ENCODE data around the gene UNC79. TPM values are rescaled to one million over a fixed set of nuclear protein-coding genes. Genes with fewer than 3 reads are reported as not detected.

Gene UNC79
- total and polyA plus RNA-seq, 3 experiments from 2014 or later = 0.07 TPM; not detected in 2

DNA sequence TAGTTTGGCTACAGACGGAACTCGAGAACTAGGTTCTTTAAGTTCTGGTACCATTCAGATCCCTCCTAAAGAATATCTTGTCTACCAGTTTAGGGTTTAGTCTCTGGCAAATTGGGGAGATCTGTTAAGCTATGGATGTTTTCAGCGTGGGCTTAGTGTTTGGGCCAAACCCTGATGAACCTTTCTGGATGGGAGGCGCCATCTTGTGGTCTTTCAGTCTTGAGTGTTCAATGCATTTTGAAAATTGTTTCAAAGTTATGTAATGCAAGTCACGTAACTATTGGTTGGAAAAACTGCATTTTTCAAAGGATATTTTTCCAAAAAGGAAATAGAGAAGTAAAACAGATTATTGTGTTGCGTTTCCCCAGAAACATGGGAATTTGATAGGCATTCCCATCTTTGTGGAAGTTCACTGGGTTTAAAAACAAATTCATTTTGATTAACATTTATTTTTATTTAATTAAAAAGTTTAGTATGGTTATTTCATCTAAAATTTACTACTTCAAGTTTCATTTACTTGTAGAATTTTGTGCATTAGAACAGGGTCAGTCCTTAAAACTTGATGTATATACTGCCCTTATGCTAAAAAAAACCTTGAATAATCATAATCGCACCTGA, 188.5 kb downstream of the UNC79 start:
- Histone ChIP-seq H3K9me3 (ENCODE audit: low read length) (no peaks in the 10 kb centered on the region), H3K4me3 (ENCODE audit: low read length) (no peak overlapping the region), H3K4me1 (ENCODE audit: insufficient read depth, low read length) (no peaks in the 10 kb centered on the region), H3K27me3 (ENCODE audit: insufficient read depth, low read length, poor library complexity, severe bottlenecking) (no peaks in the 10 kb centered on the region), H3K36me3 (ENCODE audit: insufficient read depth, low read length) (no peaks in the 10 kb centered on the region), H3K27ac (ENCODE audit: low read depth, low read length) (no peak overlapping the region)
- no peak overlapping the region for H3K27ac Mint-ChIP-seq
- ChIA-PET POLR2A (no interaction called here), CTCF (no interaction called here)
- DNase-seq = no peak
- peaks cover 2 to 24% of the 10 kb centered on the region in 2 donors for H3K27me3 Mint-ChIP-seq
- H3K36me3 Mint-ChIP-seq = no peaks in the 10 kb centered on the region
- no peak overlapping the region for H3K4me3 Mint-ChIP-seq
- H3K4me1 Mint-ChIP-seq = no peaks in the 10 kb centered on the region
- H3K9me3 Mint-ChIP-seq = no peaks in the 10 kb centered on the region

DNA sequence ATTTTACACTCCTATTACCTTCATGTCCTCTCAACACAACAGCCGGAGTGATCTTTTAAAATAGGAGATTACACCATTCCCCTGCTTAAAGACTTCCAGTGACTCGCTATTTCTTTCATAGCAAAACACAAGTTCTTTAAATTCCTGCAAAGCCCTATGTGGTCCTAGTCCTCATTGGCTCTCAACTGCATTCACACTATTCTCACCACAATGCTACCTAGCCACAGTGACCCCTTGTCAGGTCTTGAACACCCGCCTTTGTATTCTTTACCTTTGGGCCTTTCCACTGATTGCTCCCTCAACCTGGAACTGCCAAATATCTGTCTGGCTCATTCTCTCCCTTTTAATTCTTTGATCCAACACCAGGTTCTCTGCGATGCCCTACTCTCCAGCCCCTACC, 197.3 kb downstream of the UNC79 start:
- ChIA-PET CTCF (no interaction called here), POLR2A (no interaction called here)
- H3K27ac ChIP-seq (ENCODE audit: low read depth, low read length) = no peak overlapping the region
- Mint-ChIP-seq H3K9me3 (no peaks in the 10 kb centered on the region), H3K27ac (no peak overlapping the region), H3K4me3 (no peak overlapping the region), H3K4me1 (no peaks in the 10 kb centered on the region), H3K27me3 (peaks cover 13 to 31% of the 10 kb centered on the region in 2 donors), H3K36me3 (no peaks in the 10 kb centered on the region)
- no peak for DNase-seq
- no peak overlapping the region for H3K4me3 ChIP-seq (ENCODE audit: low read length)
- H3K4me1 ChIP-seq (ENCODE audit: insufficient read depth, low read length) = no peaks in the 10 kb centered on the region
- no peaks in the 10 kb centered on the region for H3K9me3 ChIP-seq (ENCODE audit: low read length)
- no peaks in the 10 kb centered on the region for H3K27me3 ChIP-seq (ENCODE audit: insufficient read depth, low read length, poor library complexity, severe bottlenecking)
- H3K36me3 ChIP-seq (ENCODE audit: insufficient read depth, low read length) = no peaks in the 10 kb centered on the region

DNA sequence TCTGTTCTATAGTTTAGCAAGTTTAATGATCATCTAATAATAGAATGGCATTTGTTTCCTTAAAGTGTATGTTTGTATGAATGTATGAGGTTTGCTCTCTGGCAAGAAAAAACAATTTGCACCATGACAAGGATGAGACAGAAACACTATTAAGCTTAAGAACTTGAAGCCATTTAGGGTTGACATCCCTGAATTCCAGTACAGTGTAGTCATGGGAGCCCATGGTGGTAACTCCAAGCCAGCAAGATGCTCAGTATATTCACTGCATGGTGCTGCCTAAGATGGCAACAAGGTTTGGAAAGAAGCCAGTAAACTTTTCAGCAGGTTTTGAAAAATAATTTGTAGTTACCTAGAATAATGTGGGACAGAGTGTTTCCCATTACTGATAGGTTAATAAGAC, 198.9 kb downstream of the UNC79 start:
- H3K27me3 Mint-ChIP-seq = peaks cover 12 to 28% of the 10 kb centered on the region in 2 donors
- Histone ChIP-seq H3K4me3 (ENCODE audit: low read length) (no peak overlapping the region), H3K36me3 (ENCODE audit: insufficient read depth, low read length) (no peaks in the 10 kb centered on the region), H3K27ac (ENCODE audit: low read depth, low read length) (no peak overlapping the region), H3K27me3 (ENCODE audit: insufficient read depth, low read length, poor library complexity, severe bottlenecking) (no peaks in the 10 kb centered on the region), H3K9me3 (ENCODE audit: low read length) (no peaks in the 10 kb centered on the region), H3K4me1 (ENCODE audit: insufficient read depth, low read length) (no peaks in the 10 kb centered on the region)
- H3K36me3 Mint-ChIP-seq = no peaks in the 10 kb centered on the region
- no peak overlapping the region for H3K4me3 Mint-ChIP-seq
- H3K27ac Mint-ChIP-seq = no peak overlapping the region
- DNase-seq = no peak
- CTCF ChIA-PET = no interaction called here
- H3K4me1 Mint-ChIP-seq = no peaks in the 10 kb centered on the region
- H3K9me3 Mint-ChIP-seq = no peaks in the 10 kb centered on the region
- POLR2A ChIA-PET = no interaction called here

GRCh38 chr14:93638790-93639189, 208.1 kb downstream of the UNC79 start:
- H3K4me1 ChIP-seq (ENCODE audit: insufficient read depth, low read length) = no peaks in the 10 kb centered on the region
- DNase-seq = no peak
- no peak overlapping the region for H3K27ac Mint-ChIP-seq
- no peaks in the 10 kb centered on the region for H3K36me3 Mint-ChIP-seq
- no peak overlapping the region for H3K4me3 Mint-ChIP-seq
- H3K27me3 ChIP-seq (ENCODE audit: insufficient read depth, low read length, poor library complexity, severe bottlenecking) = peaks cover 4% of the 10 kb centered on the region
- ChIA-PET POLR2A (no interaction called here), CTCF (no interaction called here)
- H3K4me1 Mint-ChIP-seq = no peaks in the 10 kb centered on the region
- peaks cover 9 to 49% of the 10 kb centered on the region in 2 donors for H3K27me3 Mint-ChIP-seq
- H3K9me3 Mint-ChIP-seq = peaks cover 0 to 2% (median 0%) of the 10 kb centered on the region in 5 donors
- H3K9me3 ChIP-seq (ENCODE audit: low read length) = no peaks in the 10 kb centered on the region
- no peaks in the 10 kb centered on the region for H3K36me3 ChIP-seq (ENCODE audit: insufficient read depth, low read length)
- H3K27ac ChIP-seq (ENCODE audit: low read depth, low read length) = no peak overlapping the region
- no peak overlapping the region for H3K4me3 ChIP-seq (ENCODE audit: low read length)

DNA sequence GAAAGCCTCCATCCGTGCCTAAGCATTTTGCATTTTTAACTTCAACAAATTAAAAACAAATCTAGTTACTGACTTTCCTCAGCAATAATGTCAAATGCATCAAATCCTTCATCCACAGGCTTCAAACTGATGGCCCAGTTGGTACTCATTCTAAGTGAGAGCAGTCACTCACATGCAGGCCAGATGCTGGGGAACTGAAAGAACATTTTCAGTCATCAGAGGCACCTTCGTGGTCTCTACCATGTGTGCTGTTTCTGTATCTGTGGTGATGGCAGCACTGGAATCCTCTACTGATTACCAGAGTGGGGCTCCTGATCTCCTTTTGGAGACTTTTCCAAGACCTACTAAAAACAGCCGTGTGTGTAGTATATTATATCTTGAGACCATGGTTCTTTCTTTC, 212.4 kb downstream of the UNC79 start:
- Histone ChIP-seq H3K36me3 (ENCODE audit: insufficient read depth, low read length) (no peaks in the 10 kb centered on the region), H3K9me3 (ENCODE audit: low read length) (no peaks in the 10 kb centered on the region), H3K27ac (ENCODE audit: low read depth, low read length) (no peak overlapping the region), H3K27me3 (ENCODE audit: insufficient read depth, low read length, poor library complexity, severe bottlenecking) (no peaks in the 10 kb centered on the region), H3K4me3 (ENCODE audit: low read length) (no peak overlapping the region), H3K4me1 (ENCODE audit: insufficient read depth, low read length) (no peaks in the 10 kb centered on the region)
- Mint-ChIP-seq H3K4me3 (no peak overlapping the region), H3K27ac (no peak overlapping the region), H3K9me3 (peaks cover 0 to 2% (median 0%) of the 10 kb centered on the region in 5 donors), H3K27me3 (peaks cover 13 to 64% of the 10 kb centered on the region in 2 donors), H3K4me1 (no peaks in the 10 kb centered on the region), H3K36me3 (no peaks in the 10 kb centered on the region)
- POLR2A ChIA-PET = no interaction called here
- DNase-seq = no peak
- CTCF ChIA-PET = no interaction called here

DNA sequence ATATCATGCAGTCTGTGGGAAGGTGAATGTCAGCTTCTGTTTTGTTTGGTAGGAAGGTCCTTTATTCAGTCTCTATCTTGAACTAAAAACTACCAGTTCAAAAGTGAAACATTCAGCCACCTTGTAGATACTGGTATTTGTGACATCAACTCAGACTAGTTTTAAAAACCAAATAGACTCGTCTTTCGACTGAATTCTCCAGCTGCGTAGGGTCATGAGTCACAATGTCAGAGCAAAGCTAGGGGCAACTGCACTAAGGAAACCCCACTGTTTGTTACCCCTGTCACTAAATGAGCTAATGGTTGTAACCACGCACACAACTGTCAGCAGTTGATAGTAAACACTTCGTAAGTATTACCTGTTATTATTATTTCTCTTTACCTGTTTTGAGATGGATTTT, 212.9 kb downstream of the UNC79 start:
- no peak overlapping the region for H3K27ac ChIP-seq (ENCODE audit: low read depth, low read length)
- H3K4me3 Mint-ChIP-seq = no peak overlapping the region
- H3K36me3 Mint-ChIP-seq = no peaks in the 10 kb centered on the region
- CTCF ChIA-PET = no interaction called here
- no peak overlapping the region for H3K4me3 ChIP-seq (ENCODE audit: low read length)
- no peak overlapping the region for H3K27ac Mint-ChIP-seq
- H3K4me1 Mint-ChIP-seq = no peaks in the 10 kb centered on the region
- H3K27me3 ChIP-seq (ENCODE audit: insufficient read depth, low read length, poor library complexity, severe bottlenecking) = no peaks in the 10 kb centered on the region
- no peaks in the 10 kb centered on the region for H3K4me1 ChIP-seq (ENCODE audit: insufficient read depth, low read length)
- H3K36me3 ChIP-seq (ENCODE audit: insufficient read depth, low read length) = no peaks in the 10 kb centered on the region
- no peak for DNase-seq
- H3K27me3 Mint-ChIP-seq = peaks cover 15 to 64% of the 10 kb centered on the region in 2 donors
- POLR2A ChIA-PET = no interaction called here
- peaks cover 0 to 2% (median 0%) of the 10 kb centered on the region in 5 donors for H3K9me3 Mint-ChIP-seq
- H3K9me3 ChIP-seq (ENCODE audit: low read length) = no peaks in the 10 kb centered on the region

- Mint-ChIP-seq H3K36me3 (no peaks in the 10 kb centered on the region), H3K4me1 (no peaks in the 10 kb centered on the region), H3K4me3 (no peak overlapping the region), H3K27me3 (peaks cover 17 to 56% of the 10 kb centered on the region in 2 donors), H3K9me3 (peaks cover 0 to 2% (median 0%) of the 10 kb centered on the region in 5 donors), H3K27ac (no peak overlapping the region)
- Histone ChIP-seq H3K9me3 (ENCODE audit: low read length) (no peaks in the 10 kb centered on the region), H3K4me3 (ENCODE audit: low read length) (no peak overlapping the region), H3K4me1 (ENCODE audit: insufficient read depth, low read length) (no peaks in the 10 kb centered on the region), H3K27me3 (ENCODE audit: insufficient read depth, low read length, poor library complexity, severe bottlenecking) (no peaks in the 10 kb centered on the region), H3K36me3 (ENCODE audit: insufficient read depth, low read length) (no peaks in the 10 kb centered on the region), H3K27ac (ENCODE audit: low read depth, low read length) (no peak overlapping the region)
- POLR2A ChIA-PET = no interaction called here
- CTCF ChIA-PET = no interaction called here
- no peak for DNase-seq
Measured at GRCh38 chr14:93645200-93645599, 214.5 kb downstream of the UNC79 start.

GRCh38 chr14:93648440-93649168, 217.9 kb downstream of the UNC79 start:
- no peaks in the 10 kb centered on the region for H3K27me3 ChIP-seq (ENCODE audit: insufficient read depth, low read length, poor library complexity, severe bottlenecking)
- peaks cover 0 to 1% (median 0%) of the 10 kb centered on the region in 5 donors for H3K9me3 Mint-ChIP-seq
- no peak for DNase-seq
- no peak overlapping the region for H3K27ac ChIP-seq (ENCODE audit: low read depth, low read length)
- no peak overlapping the region for H3K4me3 Mint-ChIP-seq
- no peaks in the 10 kb centered on the region for H3K36me3 Mint-ChIP-seq
- H3K9me3 ChIP-seq (ENCODE audit: low read length) = no peaks in the 10 kb centered on the region
- no peaks in the 10 kb centered on the region for H3K4me1 ChIP-seq (ENCODE audit: insufficient read depth, low read length)
- no peak overlapping the region for H3K4me3 ChIP-seq (ENCODE audit: low read length)
- H3K27ac Mint-ChIP-seq = no peak overlapping the region
- no peaks in the 10 kb centered on the region for H3K4me1 Mint-ChIP-seq
- CTCF ChIA-PET = no interaction called here
- no peaks in the 10 kb centered on the region for H3K36me3 ChIP-seq (ENCODE audit: insufficient read depth, low read length)
- peaks cover 17 to 52% of the 10 kb centered on the region in 2 donors for H3K27me3 Mint-ChIP-seq
- POLR2A ChIA-PET = no interaction called here

Measured in CD8-positive, alpha-beta memory T cell (primary cell).